Cardiac muscle cell (in vitro differentiated cells and primary cell): ENCODE measurements around the gene TTYH3. TPM values are rescaled to one million over a fixed set of nuclear protein-coding genes. Genes with fewer than 3 reads are reported as not detected.
"Not testable (repeated sequence)": the region's sequence is repeated elsewhere in the genome, so short reads cannot be mapped to it uniquely, and the experiment has no call there.

Experiments
- DNase-seq, 2 donors: peaks; one replicate each; pipeline versions ENCODE4 v3.0.0 to v3.0.0-alpha.2; 2010 to 2017; ENCODE audit warnings: low read depth in 1 of 2, low spot score in 1 of 2
- H3K27ac ChIP-seq: fragments of 200-600 bp; sonication (generic); 2 replicates; pipeline ENCODE4 v1.5.1; 2016
- H3K27me3 ChIP-seq: fragments of 200-600 bp; sonication (generic); 2 replicates; pipeline ENCODE4 v1.6.0; 2016; ENCODE audit warnings: control low read depth
- H3K36me3 ChIP-seq: fragments of 200-600 bp; sonication (generic); 2 replicates; pipeline ENCODE4 v1.5.1; 2016; ENCODE audit warnings: control low read depth
- H3K4me1 ChIP-seq: fragments of 200-600 bp; sonication (generic); 2 replicates; pipeline ENCODE4 v1.8.1; 2017; ENCODE audit warnings: low read depth, mild to moderate bottlenecking, mixed run types
- H3K4me3 ChIP-seq: fragments of 200-600 bp; sonication (generic); 2 replicates; pipeline ENCODE4 v1.5.1; 2016; ENCODE audit warnings: mild to moderate bottlenecking
- H3K9me3 ChIP-seq: fragments of 200-600 bp; sonication (generic); 2 replicates; pipeline ENCODE4 v1.5.1; 2017; ENCODE audit warnings: low read depth, mild to moderate bottlenecking, control low read depth
- CTCF ChIP-seq: IDR thresholded peaks from 2 replicates; pipeline ENCODE4 v1.5.1; 2012; ENCODE audit warnings: low read depth, mild to moderate bottlenecking, low read length
- polyA plus RNA-seq: library from polyadenylated mRNA; unstranded; fragments of >200 nt; fragmentation: Nextera tagmentation; extraction: Ambion mirVana; gene quantifications from 2 replicates; pipeline ENCODE4 v1.2.1, GENCODE V29; 2016
- total RNA-seq: library from RNA; depleted of rRNA; stranded (reverse); fragments of >200 nt; gene quantifications from 2 replicates; pipeline ENCODE4 v1.2.3, GENCODE V29; 2016

TTYH3 gene
- total and polyA plus RNA-seq, 2 experiments from 2014 or later = 64.6 to 86.6 TPM

GRCh38 chr7:2675256-2675764, 43.5 kb downstream of the TTYH3 start:
- Histone ChIP-seq H3K36me3 (no peaks in the 10 kb centered on the region), H3K4me1 (peaks cover 4% of the 10 kb centered on the region), H3K27ac (no peak overlapping the region), H3K9me3 (no peaks in the 10 kb centered on the region), H3K4me3 (no peak overlapping the region), H3K27me3 (peaks cover under 1% of the 10 kb centered on the region)
- no peak for DNase-seq
- TF ChIP-seq CTCF = no peak

- not testable (repeated sequence) for H3K36me3 ChIP-seq, H3K9me3 ChIP-seq, H3K27me3 ChIP-seq, DNase-seq, H3K27ac ChIP-seq, H3K4me1 ChIP-seq, H3K4me3 ChIP-seq
Observed at GRCh38 chr7:2676576-2676975, 44.8 kb downstream of the TTYH3 start.

- not testable (repeated sequence) for H3K9me3 ChIP-seq, H3K4me3 ChIP-seq, DNase-seq, H3K4me1 ChIP-seq, H3K36me3 ChIP-seq, H3K27ac ChIP-seq, H3K27me3 ChIP-seq
Observed at GRCh38 chr7:2678454-2678853, 46.7 kb downstream of the TTYH3 start.

GRCh38 chr7:2679135-2680127, 47.6 kb downstream of the TTYH3 start:
- not testable (repeated sequence) for H3K4me3 ChIP-seq, DNase-seq, H3K27me3 ChIP-seq, H3K27ac ChIP-seq, H3K9me3 ChIP-seq, H3K36me3 ChIP-seq, H3K4me1 ChIP-seq

GRCh38 chr7:2680256-2680655, 48.5 kb downstream of the TTYH3 start:
- H3K27me3 ChIP-seq = peaks cover 2% of the 10 kb centered on the region
- no peak overlapping the region for H3K27ac ChIP-seq
- no peak for TF ChIP-seq CTCF
- H3K36me3 ChIP-seq = no peaks in the 10 kb centered on the region
- DNase-seq = no peak
- H3K4me1 ChIP-seq = peaks cover 4% of the 10 kb centered on the region
- H3K9me3 ChIP-seq = no peaks in the 10 kb centered on the region
- H3K4me3 ChIP-seq = no peak overlapping the region

- DNase-seq = peak; percentile 72 to 76
- no peaks in the 10 kb centered on the region for H3K36me3 ChIP-seq
- peak; percentile 72 for TF ChIP-seq CTCF
- no peak overlapping the region for H3K27ac ChIP-seq
- H3K4me3 ChIP-seq = no peak overlapping the region
- H3K27me3 ChIP-seq = peaks cover 6% of the 10 kb centered on the region
- H3K4me1 ChIP-seq = peaks cover 4% of the 10 kb centered on the region
- no peaks in the 10 kb centered on the region for H3K9me3 ChIP-seq
Observed at GRCh38 chr7:2680792-2681490, 49.2 kb downstream of the TTYH3 start.
